ENCODE results near the gene TMEM132D. TPM values are rescaled to one million over a fixed set of nuclear protein-coding genes. Genes with fewer than 3 reads are reported as not detected.
A peak's percentile ranks its signal among the peaks of the same experiment; 100 is the strongest.

Gene TMEM132D
- total and polyA plus RNA-seq, 2 donors: 0.32 TPM; not detected in 1

DNA sequence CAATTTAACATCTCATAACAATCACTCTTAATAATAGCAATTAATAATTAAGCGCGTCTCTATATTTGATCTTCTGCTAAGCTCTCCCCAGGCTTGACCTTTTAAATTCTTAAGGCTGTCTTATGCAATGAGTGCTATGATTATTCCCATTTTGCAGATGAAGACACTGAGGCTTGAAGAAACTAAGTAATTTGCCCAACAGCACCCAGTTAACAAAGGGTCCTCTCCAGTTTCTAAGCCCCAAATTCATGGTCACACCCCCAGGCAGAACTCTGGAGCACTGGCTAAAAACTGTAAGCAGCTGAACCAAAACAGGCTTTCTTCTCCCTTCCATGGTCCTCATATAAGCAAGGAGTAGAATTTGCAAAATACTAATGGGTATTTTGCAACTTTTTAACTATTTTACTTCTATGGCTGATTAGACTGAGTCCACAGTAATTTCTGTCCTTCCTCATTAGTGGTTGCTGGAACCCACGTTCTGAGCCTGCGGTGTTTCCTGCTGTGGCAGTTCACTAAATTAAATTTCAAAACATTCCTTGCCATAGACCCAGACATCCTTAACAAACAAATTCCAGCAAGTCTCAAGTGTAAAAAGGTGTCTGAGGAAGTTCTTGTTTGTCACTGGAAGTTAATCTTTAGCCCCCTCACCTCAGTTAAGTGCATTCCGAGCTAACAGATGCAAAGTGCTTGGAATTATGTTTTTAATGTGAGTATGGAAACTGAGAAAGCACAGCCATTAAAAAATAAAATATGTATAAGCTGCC is 76.5 kb downstream of the TMEM132D start:
- no peak for DNase-seq (ENCODE audit: extremely low spot score)
- H3K36me3 ChIP-seq (ENCODE audit: insufficient read depth): no peaks in the 10 kb centered on the region
- no peaks in the 10 kb centered on the region for H3K4me1 ChIP-seq (ENCODE audit: insufficient read depth)
- 62% methylated on average over 5 of the region's 5 CpGs for WGBS
- H3K4me3 ChIP-seq (ENCODE audit: low read depth, low read length): no peak overlapping the region
- H3K27ac ChIP-seq (ENCODE audit: low read depth): no peak overlapping the region

DNA sequence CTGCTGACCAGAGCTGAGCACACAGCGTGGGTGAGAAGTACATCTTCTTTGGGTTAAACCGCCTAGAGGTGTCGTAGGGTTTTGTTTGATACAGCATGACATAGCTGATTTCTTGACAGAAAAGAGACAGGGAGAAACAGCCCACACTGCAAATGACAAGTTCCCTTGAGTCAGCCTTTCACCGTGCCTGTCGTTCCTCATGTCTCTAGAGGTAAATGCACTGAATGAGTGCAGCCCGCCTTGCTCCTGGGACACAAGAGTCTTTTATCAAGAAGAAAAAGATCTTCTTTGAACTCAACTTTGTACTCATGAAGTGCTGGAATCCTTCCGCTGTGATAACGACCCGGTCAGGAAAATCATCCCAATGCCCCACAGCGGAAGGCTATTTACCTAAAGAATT is 77.6 kb downstream of the TMEM132D start:
- Histone ChIP-seq H3K27ac (ENCODE audit: low read depth) (no peak overlapping the region), H3K36me3 (ENCODE audit: insufficient read depth) (no peaks in the 10 kb centered on the region), H3K4me3 (ENCODE audit: low read depth, low read length) (no peak overlapping the region), H3K4me1 (ENCODE audit: insufficient read depth) (no peaks in the 10 kb centered on the region)
- DNase-seq (ENCODE audit: extremely low spot score): no peak
- 64% methylated on average over 10 of the region's 10 CpGs for WGBS

DNA sequence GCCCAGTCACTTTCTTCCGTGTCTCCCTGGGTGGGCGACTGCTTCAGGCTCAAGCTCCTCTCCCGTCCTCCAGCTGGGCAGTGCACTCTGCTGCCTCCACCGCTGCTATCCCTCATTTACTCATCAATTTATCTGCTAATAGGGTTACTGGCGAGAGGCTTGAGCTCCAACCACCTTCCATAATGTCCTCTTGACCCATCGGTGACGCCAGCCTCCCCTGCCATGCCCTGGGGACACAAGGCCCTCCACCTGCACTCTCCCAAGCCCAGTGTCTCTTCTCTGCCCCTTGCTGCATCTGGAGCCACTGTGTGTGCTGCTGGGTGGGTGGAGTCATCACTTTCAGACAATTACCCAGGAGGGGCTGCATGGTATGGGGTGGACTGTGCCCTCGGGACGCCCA is 78.5 kb downstream of the TMEM132D start:
- no peaks in the 10 kb centered on the region for H3K4me1 ChIP-seq (ENCODE audit: insufficient read depth)
- no peak overlapping the region for H3K4me3 ChIP-seq (ENCODE audit: low read depth, low read length)
- H3K36me3 ChIP-seq (ENCODE audit: insufficient read depth): no peaks in the 10 kb centered on the region
- WGBS: 59% methylated on average over 9 of the region's 9 CpGs
- DNase-seq (ENCODE audit: extremely low spot score): no peak
- no peak overlapping the region for H3K27ac ChIP-seq (ENCODE audit: low read depth)

DNA sequence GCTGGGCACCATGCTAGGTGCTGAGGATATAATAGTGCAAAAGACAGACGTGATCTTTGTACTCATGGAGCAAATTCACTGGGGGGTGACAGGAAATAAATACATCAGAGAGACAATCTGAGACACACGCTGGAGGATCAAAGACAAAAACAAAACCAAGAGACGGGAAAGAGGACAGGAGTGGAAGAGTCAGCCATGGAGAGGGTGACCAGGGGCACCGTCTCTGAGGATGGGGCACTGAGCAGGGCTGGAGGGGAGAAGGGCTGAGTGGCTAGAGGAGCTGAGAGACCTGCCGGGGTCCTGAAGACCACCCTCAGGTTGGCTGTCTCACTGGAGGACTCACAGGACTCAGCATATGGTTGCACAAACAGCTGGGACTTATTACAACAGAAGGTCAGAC is 81.9 kb downstream of the TMEM132D start:
- H3K27ac ChIP-seq (ENCODE audit: low read depth): no peak overlapping the region

DNA sequence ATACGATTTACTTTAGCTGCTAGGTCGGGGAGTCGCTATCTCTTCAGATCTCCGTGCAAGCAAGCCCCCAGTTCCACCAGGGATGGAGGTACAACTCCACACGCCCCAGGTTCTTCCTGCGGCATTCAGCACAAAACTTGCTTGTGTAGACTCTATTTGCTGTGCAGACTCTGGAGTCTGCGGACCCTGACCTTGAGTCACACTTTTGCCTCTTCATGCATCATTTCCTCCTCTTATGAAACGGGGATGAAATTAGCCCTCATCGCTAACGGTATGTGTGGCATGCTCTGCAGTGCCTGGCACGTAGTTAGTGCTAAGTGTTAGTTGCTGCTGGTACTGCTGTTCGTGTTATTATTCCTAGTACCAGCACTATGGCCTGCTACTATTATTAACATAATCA is 84.4 kb downstream of the TMEM132D start:
- Histone ChIP-seq H3K36me3 (ENCODE audit: insufficient read depth) (no peaks in the 10 kb centered on the region), H3K4me3 (ENCODE audit: low read depth, low read length) (no peak overlapping the region), H3K27ac (ENCODE audit: low read depth) (no peak overlapping the region), H3K4me1 (ENCODE audit: insufficient read depth) (no peaks in the 10 kb centered on the region)
- WGBS: 78% methylated on average over 12 of the region's 12 CpGs
- no peak for DNase-seq (ENCODE audit: extremely low spot score)

More for the DNA sequence above, 81.9 kb downstream of the TMEM132D start:
- no peaks in the 10 kb centered on the region for H3K4me1 ChIP-seq (ENCODE audit: insufficient read depth)
- no peak for DNase-seq (ENCODE audit: extremely low spot score)
- H3K4me3 ChIP-seq (ENCODE audit: low read depth, low read length): no peak overlapping the region
- H3K36me3 ChIP-seq (ENCODE audit: insufficient read depth): no peaks in the 10 kb centered on the region
- 65% methylated on average over 5 of the region's 5 CpGs for WGBS

DNA sequence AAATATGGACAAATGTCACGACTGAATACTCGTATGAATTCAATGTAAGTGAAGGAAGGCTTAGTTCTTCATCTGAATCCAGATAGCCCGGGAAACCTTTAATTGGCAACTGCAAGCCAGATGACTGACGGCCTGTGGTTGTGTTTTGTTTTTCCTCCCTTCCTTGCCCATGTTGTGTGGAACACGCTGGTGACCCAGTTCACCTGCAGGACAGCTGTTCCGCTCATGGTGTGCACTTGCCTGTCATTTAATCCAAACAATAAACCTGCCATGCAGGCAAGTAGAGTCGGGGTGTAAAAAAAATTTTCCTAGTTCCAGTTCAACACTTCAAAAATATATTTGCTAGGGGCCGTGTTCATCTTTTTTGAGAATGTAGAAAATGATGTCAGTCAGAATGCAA is 88.0 kb downstream of the TMEM132D start:
- Histone ChIP-seq H3K4me1 (ENCODE audit: insufficient read depth) (no peaks in the 10 kb centered on the region), H3K4me3 (ENCODE audit: low read depth, low read length) (no peak overlapping the region), H3K27ac (ENCODE audit: low read depth) (no peak overlapping the region), H3K36me3 (ENCODE audit: insufficient read depth) (no peaks in the 10 kb centered on the region)
- DNase-seq (ENCODE audit: extremely low spot score): no peak
- WGBS: 68% methylated on average over 8 of the region's 8 CpGs

DNA sequence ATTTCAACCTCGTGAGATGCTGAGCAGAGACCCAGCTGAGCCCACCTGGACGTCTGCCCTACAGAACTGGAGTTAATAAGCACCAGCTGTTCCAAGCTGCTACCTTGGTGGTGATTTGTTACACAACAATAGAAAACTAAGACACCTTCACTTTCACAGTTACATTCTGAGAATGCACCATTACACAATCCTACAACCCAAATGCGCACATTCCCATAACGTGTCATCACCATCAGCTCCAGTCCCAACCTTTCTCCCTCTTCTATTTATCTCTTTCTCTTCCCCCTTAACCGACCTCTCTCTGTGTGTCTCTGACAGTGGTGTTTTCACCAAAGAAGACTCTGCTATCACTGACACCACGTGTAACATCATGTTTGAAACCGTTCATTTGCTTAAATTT is 91.9 kb downstream of the TMEM132D start:
- 69% methylated on average over 7 of the region's 7 CpGs for WGBS
- no peaks in the 10 kb centered on the region for H3K4me1 ChIP-seq (ENCODE audit: insufficient read depth)
- no peak overlapping the region for H3K27ac ChIP-seq (ENCODE audit: low read depth)
- no peak for DNase-seq (ENCODE audit: extremely low spot score)
- H3K4me3 ChIP-seq (ENCODE audit: low read depth, low read length): no peak overlapping the region
- H3K36me3 ChIP-seq (ENCODE audit: insufficient read depth): no peaks in the 10 kb centered on the region

DNA sequence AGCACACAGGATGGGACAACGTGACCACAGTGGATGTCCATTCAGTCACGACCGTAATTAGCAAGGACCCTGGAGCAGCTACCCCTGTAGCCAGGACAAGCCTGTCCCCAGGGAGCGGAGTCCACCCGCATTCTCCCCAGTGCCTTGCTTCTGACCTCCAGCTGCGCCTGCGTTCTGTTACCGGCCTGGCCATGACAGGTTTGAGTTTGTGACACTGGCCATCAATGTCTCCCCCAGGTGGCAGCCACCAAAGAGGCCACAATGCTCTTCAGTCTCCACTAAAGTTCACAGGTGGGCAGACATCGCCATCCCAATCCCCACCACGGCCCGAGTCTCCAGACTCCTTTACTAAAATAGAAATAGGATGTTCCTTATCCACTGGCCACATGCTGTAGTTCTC is 96.7 kb downstream of the TMEM132D start:
- H3K4me3 ChIP-seq (ENCODE audit: low read depth, low read length): no peak overlapping the region
- H3K27ac ChIP-seq (ENCODE audit: low read depth): no peak overlapping the region
- DNase-seq (ENCODE audit: extremely low spot score): no peak
- no peaks in the 10 kb centered on the region for H3K36me3 ChIP-seq (ENCODE audit: insufficient read depth)
- H3K4me1 ChIP-seq (ENCODE audit: insufficient read depth): no peaks in the 10 kb centered on the region
- WGBS: 78% methylated on average over 11 of the region's 11 CpGs

DNA sequence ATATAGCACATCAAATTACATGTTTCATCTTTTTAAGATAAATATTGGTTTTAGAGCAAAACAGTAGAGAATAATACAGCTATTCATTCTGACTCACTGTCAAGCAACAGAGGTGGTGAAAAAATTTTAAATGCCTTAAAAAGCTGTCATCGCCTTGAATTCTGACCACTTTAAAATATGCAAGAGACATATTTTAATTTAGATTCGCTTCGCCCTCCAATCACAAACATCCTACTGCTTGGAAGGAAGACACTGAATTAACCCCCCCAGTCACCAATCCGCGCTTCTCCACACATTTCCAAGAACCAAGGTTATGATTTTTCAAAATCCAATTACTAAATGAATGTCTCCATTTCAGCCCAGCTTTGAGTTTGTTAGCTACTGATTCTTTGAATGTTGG is 112.4 kb downstream of the TMEM132D start:
- Histone ChIP-seq H3K4me1 (ENCODE audit: insufficient read depth) (no peaks in the 10 kb centered on the region), H3K27ac (ENCODE audit: low read depth) (no peak overlapping the region), H3K36me3 (ENCODE audit: insufficient read depth) (no peaks in the 10 kb centered on the region), H3K4me3 (ENCODE audit: low read depth, low read length) (no peak overlapping the region)
- DNase-seq (ENCODE audit: extremely low spot score): no peak
- 91% methylated on average over 5 of the region's 5 CpGs for WGBS

DNA sequence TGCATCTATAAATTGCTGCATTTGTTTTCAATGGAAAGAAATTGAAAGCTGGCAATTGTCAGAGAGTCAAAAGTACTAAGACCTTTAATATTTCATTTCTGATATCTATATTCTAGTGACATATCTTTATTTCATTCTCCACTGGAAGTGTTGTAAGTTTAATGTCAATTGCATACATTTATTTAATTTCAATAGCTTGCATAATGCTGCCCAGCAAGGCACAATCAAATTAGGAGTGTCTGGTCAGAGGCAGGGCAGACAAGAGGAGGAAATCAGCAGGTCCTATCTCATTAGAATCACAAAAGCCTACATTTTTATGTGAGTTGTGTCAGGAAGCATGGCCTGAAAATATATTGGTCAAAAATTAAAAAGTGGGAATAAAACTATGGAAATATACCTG is 112.9 kb downstream of the TMEM132D start:
- no peaks in the 10 kb centered on the region for H3K4me1 ChIP-seq (ENCODE audit: insufficient read depth)
- peak; percentile 15 for DNase-seq (ENCODE audit: extremely low spot score)
- no peak overlapping the region for H3K4me3 ChIP-seq (ENCODE audit: low read depth, low read length)
- H3K36me3 ChIP-seq (ENCODE audit: insufficient read depth): no peaks in the 10 kb centered on the region
- H3K27ac ChIP-seq (ENCODE audit: low read depth): no peak overlapping the region

DNA sequence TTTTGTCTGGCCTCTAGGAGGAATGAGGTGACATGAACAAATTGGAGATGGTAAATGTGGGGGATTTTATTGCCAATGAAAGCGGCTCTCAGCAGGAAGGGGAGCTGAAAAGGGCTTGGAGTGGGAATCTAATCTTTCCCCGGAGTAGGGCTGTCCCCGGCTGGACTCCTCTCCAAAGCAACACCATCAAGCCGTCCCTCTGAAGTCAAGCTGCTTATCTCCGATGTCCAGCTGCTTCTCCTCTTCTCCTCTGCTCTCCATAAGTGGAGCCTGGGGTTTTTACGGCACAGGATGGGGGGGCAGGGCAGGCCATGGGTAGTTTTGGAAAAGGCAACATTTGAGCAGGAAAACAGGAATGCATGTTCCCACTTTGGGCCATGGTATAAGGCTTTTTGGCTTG is 113.5 kb downstream of the TMEM132D start:
- H3K36me3 ChIP-seq (ENCODE audit: insufficient read depth): no peaks in the 10 kb centered on the region
- H3K4me3 ChIP-seq (ENCODE audit: low read depth, low read length): no peak overlapping the region
- no peak overlapping the region for H3K27ac ChIP-seq (ENCODE audit: low read depth)
- H3K4me1 ChIP-seq (ENCODE audit: insufficient read depth): no peaks in the 10 kb centered on the region
- DNase-seq (ENCODE audit: extremely low spot score): no peak
- 14% methylated on average over 6 of the region's 6 CpGs for WGBS

DNA sequence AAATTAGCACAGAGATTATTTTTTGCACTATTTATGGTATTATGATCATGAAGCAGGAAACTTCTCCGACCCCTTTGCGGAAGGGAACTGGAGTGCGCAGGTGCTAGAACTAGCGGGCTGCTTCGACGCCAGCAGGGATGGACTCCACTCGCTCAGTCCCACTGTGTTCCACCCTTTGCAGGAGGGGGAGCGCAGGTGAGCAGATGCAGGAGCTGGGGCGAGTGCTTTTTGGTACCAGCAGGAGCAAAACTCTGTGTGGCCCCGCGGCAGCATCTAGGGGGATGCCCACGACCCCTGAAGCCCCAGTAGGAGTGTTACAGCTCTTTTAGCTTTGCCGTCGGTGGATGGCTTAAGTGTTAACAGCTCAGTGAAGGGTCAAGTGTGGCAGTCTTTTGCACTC is 113.9 kb downstream of the TMEM132D start:
- Histone ChIP-seq H3K36me3 (ENCODE audit: insufficient read depth) (no peaks in the 10 kb centered on the region), H3K27ac (ENCODE audit: low read depth) (no peak overlapping the region), H3K4me3 (ENCODE audit: low read depth, low read length) (no peak overlapping the region), H3K4me1 (ENCODE audit: insufficient read depth) (no peaks in the 10 kb centered on the region)
- WGBS: 89% methylated on average over 14 of the region's 14 CpGs
- DNase-seq (ENCODE audit: extremely low spot score): no peak

DNA sequence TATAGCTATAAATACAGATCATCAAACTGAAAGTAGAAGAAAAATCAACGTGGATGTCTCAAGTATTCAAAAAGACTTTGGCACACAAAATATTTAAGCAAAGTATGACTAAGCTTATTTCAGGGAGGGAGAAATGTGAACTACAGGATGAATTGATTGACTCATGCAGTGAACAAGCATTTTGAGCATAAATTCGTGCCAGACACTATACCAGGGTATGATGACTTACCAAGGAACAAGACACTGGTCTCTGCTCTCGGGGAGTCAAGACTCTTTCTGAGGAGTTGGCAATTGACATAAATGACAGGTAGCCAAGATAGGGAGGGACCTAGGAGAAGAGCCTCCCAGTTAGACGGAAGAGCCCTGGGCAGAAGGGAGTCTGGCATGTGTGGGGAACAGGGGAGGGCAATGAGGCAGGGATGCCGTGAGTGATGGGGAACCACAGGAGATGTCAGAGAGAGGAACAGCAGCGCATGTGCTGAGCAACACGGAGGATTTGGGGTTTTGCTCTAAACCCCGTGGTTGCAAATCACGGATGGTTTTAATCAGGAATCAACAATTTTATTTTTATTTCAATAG is 115.2 kb downstream of the TMEM132D start:
- Histone ChIP-seq H3K27ac (ENCODE audit: low read depth) (no peak overlapping the region), H3K4me1 (ENCODE audit: insufficient read depth) (no peaks in the 10 kb centered on the region), H3K36me3 (ENCODE audit: insufficient read depth) (no peaks in the 10 kb centered on the region), H3K4me3 (ENCODE audit: low read depth, low read length) (no peak overlapping the region)
- DNase-seq (ENCODE audit: extremely low spot score): no peak
- WGBS: 78% methylated on average over 9 of the region's 9 CpGs

DNA sequence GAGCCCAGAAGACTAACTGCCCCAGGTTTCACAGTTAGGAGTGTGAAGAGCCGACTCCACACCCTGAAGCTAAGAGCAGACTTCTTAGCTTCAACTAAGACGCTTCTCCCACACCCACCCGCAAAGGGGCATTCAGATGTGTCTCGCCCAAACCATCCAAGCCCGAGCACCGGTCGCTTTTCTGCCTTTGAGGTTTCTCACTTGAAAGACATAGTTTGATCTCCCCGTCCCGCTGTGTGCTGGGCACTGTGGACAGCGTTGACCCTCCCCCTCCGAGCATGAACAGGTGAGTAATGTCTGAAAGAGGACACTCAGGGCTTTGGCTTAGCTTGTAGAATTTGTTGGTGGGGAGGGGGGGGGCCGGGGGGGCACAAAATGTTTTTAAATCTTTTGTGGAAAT is 123.8 kb downstream of the TMEM132D start:
- WGBS: 84% methylated on average over 12 of the region's 12 CpGs
- Histone ChIP-seq H3K36me3 (ENCODE audit: insufficient read depth) (no peaks in the 10 kb centered on the region), H3K4me1 (ENCODE audit: insufficient read depth) (no peaks in the 10 kb centered on the region), H3K27ac (ENCODE audit: low read depth) (no peak overlapping the region), H3K4me3 (ENCODE audit: low read depth, low read length) (no peak overlapping the region)
- no peak for DNase-seq (ENCODE audit: extremely low spot score)

Data from urinary bladder (tissue), 4 donors.